OCI-LY7 (cell line): ENCODE measurements around the gene MAP7D3. TPM values are rescaled to one million over a fixed set of nuclear protein-coding genes. Genes with fewer than 3 reads are reported as not detected.

Experiments
- BruUV-seq: library from RNA; stranded (reverse); fragments of 400-500 nt; replicated peaks from 2 replicates; lab custom pipeline; 2021; lab: Mats Ljungman, UMichigan
- CTCF ChIA-PET: fragments of 300-600 bp; sonication (Branson Sonifier 250); formaldehyde crosslinking; loops from one replicate; lab custom pipeline; 2022; ENCODE audit warnings: antibody characterized with exemption; ENCODE audit not compliant: unreplicated experiment; lab: Charles Lee
- POLR2A ChIA-PET: fragments of 300-600 bp; sonication (Branson Sonifier 250); formaldehyde crosslinking; loops from one replicate; lab custom pipeline; 2022; ENCODE audit warnings: antibody characterized with exemption; lab: Charles Lee
- DNase-seq: peaks from one replicate; pipeline ENCODE4 v3.0.0-alpha.2; 2015; ENCODE audit warnings: low spot score
- H2AFZ ChIP-seq: fragments of 200-600 bp; sonication (generic), shearing (Covaris generic); 2 replicates; pipeline ENCODE4 v1.6.1; 2014; ENCODE audit warnings: mild to moderate bottlenecking, antibody characterized with exemption, low read length, moderate library complexity
- H3K27ac ChIP-seq: fragments of 200-600 bp; sonication (generic); 2 replicates; pipeline ENCODE4 v1.5.1; 2014; ENCODE audit warnings: mixed run types, low read depth, mild to moderate bottlenecking, moderate library complexity, low read length, inconsistent platforms; ENCODE audit not compliant: poor library complexity, severe bottlenecking
- H3K36me3 ChIP-seq: fragments of 200-600 bp; sonication (generic); 2 replicates; pipeline ENCODE4 v1.6.1; 2014; ENCODE audit warnings: mild to moderate bottlenecking, antibody characterized with exemption, low read length, moderate library complexity, mixed read lengths; ENCODE audit not compliant: insufficient read depth
- H3K4me1 ChIP-seq: fragments of 200-600 bp; sonication (generic); 2 replicates; pipeline ENCODE4 v1.5.1; 2014; ENCODE audit warnings: mild to moderate bottlenecking, low read length; ENCODE audit not compliant: insufficient read depth, poor library complexity, severe bottlenecking
- H3K4me2 ChIP-seq: fragments of 200-600 bp; sonication (generic); 2 replicates; pipeline ENCODE4 v1.6.1; 2014; ENCODE audit warnings: mild to moderate bottlenecking, low read length
- H3K4me3 ChIP-seq: fragments of 200-600 bp; sonication (generic); 2 replicates; pipeline ENCODE4 v1.5.1; 2014; ENCODE audit warnings: mild to moderate bottlenecking, low read depth, low read length; ENCODE audit not compliant: poor library complexity, severe bottlenecking
- H3K79me2 ChIP-seq: fragments of 200-600 bp; sonication (generic); 2 replicates; pipeline ENCODE4 v1.6.1; 2016; ENCODE audit warnings: low read depth, mild to moderate bottlenecking, low read length, moderate library complexity, mixed read lengths; ENCODE audit not compliant: insufficient read depth
- H3K9me2 ChIP-seq: fragments of 200-600 bp; sonication (generic); 2 replicates; pipeline ENCODE4 v1.6.1; 2016; ENCODE audit warnings: mild to moderate bottlenecking, low read length, mixed read lengths; ENCODE audit not compliant: insufficient read depth
- H3K9me3 ChIP-seq: fragments of 200-600 bp; sonication (generic); 2 replicates; pipeline ENCODE4 v1.6.1; 2014; ENCODE audit warnings: mild to moderate bottlenecking, mixed run types, low read length, mixed read lengths
- H4K20me1 ChIP-seq: fragments of 200-600 bp; sonication (generic); 2 replicates; pipeline ENCODE4 v1.6.1; 2014; ENCODE audit warnings: mild to moderate bottlenecking, antibody characterized with exemption, low read length, moderate library complexity, mixed read lengths; ENCODE audit not compliant: insufficient read depth
- EZH2phosphoT487 ChIP-seq: fragments of 200-600 bp; sonication (generic); IDR thresholded peaks from 2 replicates; pipeline ENCODE4 v1.6.1; 2018; ENCODE audit warnings: low read depth, borderline replicate concordance, mild to moderate bottlenecking, mixed run types, antibody characterized with exemption, low read length, moderate library complexity, mixed read lengths
- intact Hi-C: fragments of 100-400 bp; cut with micrococcal nuclease; formaldehyde crosslinking; loops from one replicate; pipeline ENCODE4 v1.10.0; 2022; ENCODE audit not compliant: unreplicated experiment
- total RNA-seq, 2 experiments: library from RNA; depleted of rRNA in 1 of 2; stranded (reverse); fragments of >200 nt in 1 of 2; shearing (Covaris generic) in 1 of 2; gene quantifications; 2 replicates each; pipeline ENCODE4 v1.2.3, GENCODE V29; 2014 to 2022
- TF ChIP-seq, protein P1 (sequence below): fragments of 200-600 bp; sonication (generic); conservative IDR thresholded peaks from 2 replicates; pipeline ENCODE4 v1.5.1; 2014; ENCODE audit warnings: mild to moderate bottlenecking, antibody characterized with exemption, low read length, moderate library complexity, mixed read lengths

Gene MAP7D3
- total RNA-seq, 2 experiments from 2014 or later, result 7.7 to 15.6 TPM

DNA sequence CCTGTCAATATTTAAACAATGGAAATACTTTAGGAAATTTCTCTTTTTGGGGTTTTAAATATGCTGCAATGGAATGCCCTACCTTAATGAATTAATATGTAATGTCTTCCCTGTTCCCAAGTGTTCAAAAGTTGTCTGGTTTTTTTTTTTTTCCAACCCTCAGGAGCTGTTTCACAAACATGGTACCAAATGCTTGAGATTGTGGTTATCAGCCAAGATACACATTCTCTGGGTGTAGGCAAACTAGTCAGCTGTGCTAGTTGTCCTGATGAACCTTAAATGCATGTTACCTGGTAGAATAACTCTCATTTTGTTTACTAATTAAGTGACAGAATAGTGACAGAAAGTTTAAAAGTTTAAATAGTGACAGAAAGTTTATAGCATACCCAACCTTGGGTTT lies 53.2 kb downstream of the MAP7D3 start:
- Histone ChIP-seq H2AFZ (no peak overlapping the region), H3K27ac (no peak overlapping the region), H3K36me3 (no peaks in the 10 kb centered on the region), H3K4me1 (no peaks in the 10 kb centered on the region), H3K9me3 (no peaks in the 10 kb centered on the region), H3K4me3 (no peak overlapping the region), H3K79me2 (no peaks in the 10 kb centered on the region), H3K9me2 (no peaks in the 10 kb centered on the region), H4K20me1 (no peaks in the 10 kb centered on the region), H3K4me2 (no peak overlapping the region)
- ChIA-PET POLR2A (no interaction called here), CTCF (no interaction called here)
- intact Hi-C loops, result no loop called here
- no peak for TF ChIP-seq EZH2phosphoT487
- TF ChIP-seq, protein P1, sequence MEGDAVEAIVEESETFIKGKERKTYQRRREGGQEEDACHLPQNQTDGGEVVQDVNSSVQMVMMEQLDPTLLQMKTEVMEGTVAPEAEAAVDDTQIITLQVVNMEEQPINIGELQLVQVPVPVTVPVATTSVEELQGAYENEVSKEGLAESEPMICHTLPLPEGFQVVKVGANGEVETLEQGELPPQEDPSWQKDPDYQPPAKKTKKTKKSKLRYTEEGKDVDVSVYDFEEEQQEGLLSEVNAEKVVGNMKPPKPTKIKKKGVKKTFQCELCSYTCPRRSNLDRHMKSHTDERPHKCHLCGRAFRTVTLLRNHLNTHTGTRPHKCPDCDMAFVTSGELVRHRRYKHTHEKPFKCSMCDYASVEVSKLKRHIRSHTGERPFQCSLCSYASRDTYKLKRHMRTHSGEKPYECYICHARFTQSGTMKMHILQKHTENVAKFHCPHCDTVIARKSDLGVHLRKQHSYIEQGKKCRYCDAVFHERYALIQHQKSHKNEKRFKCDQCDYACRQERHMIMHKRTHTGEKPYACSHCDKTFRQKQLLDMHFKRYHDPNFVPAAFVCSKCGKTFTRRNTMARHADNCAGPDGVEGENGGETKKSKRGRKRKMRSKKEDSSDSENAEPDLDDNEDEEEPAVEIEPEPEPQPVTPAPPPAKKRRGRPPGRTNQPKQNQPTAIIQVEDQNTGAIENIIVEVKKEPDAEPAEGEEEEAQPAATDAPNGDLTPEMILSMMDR, result no peak
- no peak for DNase-seq
- BruUV-seq, result no TSS peak

DNA sequence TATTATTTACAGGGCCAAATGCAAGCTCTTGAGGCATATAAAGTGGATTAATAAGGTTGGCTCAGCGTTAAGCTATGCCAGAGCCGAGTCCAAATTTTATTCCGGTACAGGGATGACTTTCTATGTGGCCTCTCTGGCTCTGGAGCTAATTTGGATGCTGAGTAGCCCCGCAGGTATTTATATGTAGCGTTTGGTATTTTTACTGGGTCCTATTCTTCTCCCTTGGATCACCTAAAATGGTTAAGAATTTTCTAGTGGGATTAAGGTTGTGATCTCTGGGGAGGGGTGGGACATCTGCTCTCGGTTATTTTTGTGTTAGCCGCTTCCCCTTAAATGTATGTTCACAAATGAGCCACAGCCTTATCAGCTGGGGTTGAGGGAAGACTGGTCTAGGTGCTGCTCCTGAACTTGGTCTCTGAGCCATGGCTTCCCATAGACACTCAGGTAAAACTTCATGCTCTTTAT lies 54.5 kb downstream of the MAP7D3 start:
- no peak overlapping the region for H3K4me2 ChIP-seq
- BruUV-seq, result no TSS peak
- H3K79me2 ChIP-seq, result no peaks in the 10 kb centered on the region
- intact Hi-C loops, result no loop called here
- ChIA-PET CTCF (no interaction called here), POLR2A (interaction anchor here (0.5 kb wide), 1 partner anchor 326 kb away, joined by 3 read pairs; no protein-coding TSS in a partner anchor)
- H3K9me2 ChIP-seq, result no peaks in the 10 kb centered on the region
- H4K20me1 ChIP-seq, result no peaks in the 10 kb centered on the region
- no peaks in the 10 kb centered on the region for H3K9me3 ChIP-seq
- H3K4me3 ChIP-seq, result no peak overlapping the region
- H2AFZ ChIP-seq, result no peak overlapping the region
- no peak overlapping the region for H3K27ac ChIP-seq
- H3K36me3 ChIP-seq, result no peaks in the 10 kb centered on the region
- TF ChIP-seq, protein P1, result no peak
- DNase-seq, result no peak
- H3K4me1 ChIP-seq, result no peaks in the 10 kb centered on the region

DNA sequence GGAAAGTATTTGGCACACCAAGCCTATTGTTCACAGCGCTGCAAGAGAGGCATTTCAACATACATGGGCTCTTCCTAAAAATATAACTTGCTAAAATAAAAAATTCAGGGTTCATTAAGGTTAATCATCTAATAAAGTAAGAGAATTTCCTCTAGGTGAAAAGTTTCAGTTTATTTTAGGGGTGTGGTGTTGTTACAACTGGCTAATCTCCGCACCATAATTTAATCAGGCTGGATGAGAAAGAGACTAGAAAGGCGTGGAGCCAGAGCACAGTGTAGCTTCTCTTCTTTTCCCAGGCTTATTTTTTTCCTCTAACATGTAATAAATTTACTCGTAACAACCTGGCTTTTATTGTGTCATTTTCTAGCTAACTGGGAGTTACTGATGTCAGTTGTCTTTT lies 56.0 kb downstream of the MAP7D3 start:
- POLR2A ChIA-PET, result interaction anchor here (0.7 kb wide), 1 partner anchor 1340 kb away, joined by 3 read pairs; no protein-coding TSS in a partner anchor
- Histone ChIP-seq H3K4me2 (no peak overlapping the region), H3K9me2 (no peaks in the 10 kb centered on the region), H3K27ac (no peak overlapping the region), H3K4me3 (no peak overlapping the region), H3K79me2 (no peaks in the 10 kb centered on the region), H2AFZ (no peak overlapping the region), H3K9me3 (no peaks in the 10 kb centered on the region), H3K4me1 (no peaks in the 10 kb centered on the region), H3K36me3 (no peaks in the 10 kb centered on the region), H4K20me1 (no peaks in the 10 kb centered on the region)
- no TSS peak for BruUV-seq
- no peak for DNase-seq
- intact Hi-C loops, result no loop called here
- TF ChIP-seq, protein P1, result no peak
- no peak for TF ChIP-seq EZH2phosphoT487
- CTCF ChIA-PET, result no interaction called here
